GM21367 (cell line): ENCODE data around the gene TMCO5A.
"Not testable (repeated sequence)": the region's sequence is repeated elsewhere in the genome, so short reads cannot be mapped to it uniquely, and the experiment has no call there.

Source experiments
- ATAC-seq: cut with Tn5 transposase; IDR thresholded peaks from one replicate; pipeline ENCODE4 v1.9.1; 2021; ENCODE audit not compliant: unreplicated experiment

Gene TMCO5A

GRCh38 chr15:37934340-37934739 lies at the start of gene TMCO5A:
Gene TMCO5A (plus strand): TSS chr15:37934640. CDS start chr15:37936324, 1,684 bp downstream.
- ATAC-seq, result no peak

- no peak for ATAC-seq
Observed at GRCh38 chr15:37885651-37886050, 48.8 kb upstream of the TMCO5A start.

GRCh38 chr15:37888356-37888755 lies 46.1 kb upstream of the TMCO5A start:
- ATAC-seq, result no peak

GRCh38 chr15:37891766-37892368 lies 42.6 kb upstream of the TMCO5A start:
- no peak for ATAC-seq

- no peak for ATAC-seq
Observed at GRCh38 chr15:37893309-37893708, 41.1 kb upstream of the TMCO5A start.

- ATAC-seq, result no peak
Observed at GRCh38 chr15:37898362-37898761, 36.1 kb upstream of the TMCO5A start.

- ATAC-seq, result no peak
Observed at GRCh38 chr15:37900326-37901221, 33.9 kb upstream of the TMCO5A start.

- no peak for ATAC-seq
Observed at GRCh38 chr15:37902126-37902525, 32.3 kb upstream of the TMCO5A start.

- ATAC-seq, result no peak
Observed at GRCh38 chr15:37903919-37904625, 30.4 kb upstream of the TMCO5A start.

- ATAC-seq, result no peak
Observed at GRCh38 chr15:37907136-37907535, 27.3 kb upstream of the TMCO5A start.

- no peak for ATAC-seq
Observed at GRCh38 chr15:37921527-37922385, 12.7 kb upstream of the TMCO5A start.

- ATAC-seq, result no peak
Observed at GRCh38 chr15:37926136-37926535, 8.3 kb upstream of the TMCO5A start.

- ATAC-seq, result no peak
Observed at GRCh38 chr15:37929238-37929637, 5.2 kb upstream of the TMCO5A start.

GRCh38 chr15:37931321-37931720 lies 3.1 kb upstream of the TMCO5A start:
- no peak for ATAC-seq

- no peak for ATAC-seq
Observed at GRCh38 chr15:37931868-37932267, 2.6 kb upstream of the TMCO5A start.

GRCh38 chr15:37932549-37932948 lies 1.9 kb upstream of the TMCO5A start:
- ATAC-seq, result no peak

- no peak for ATAC-seq
Observed at GRCh38 chr15:37933666-37934065, 774 bp upstream of the TMCO5A start.

GRCh38 chr15:37940876-37941275 lies 6.4 kb downstream of the TMCO5A start:
- no peak for ATAC-seq

GRCh38 chr15:37941779-37942178 lies 7.3 kb downstream of the TMCO5A start:
- no peak for ATAC-seq

GRCh38 chr15:37951999-37952398 lies 17.6 kb downstream of the TMCO5A start:
- ATAC-seq, result no peak

- ATAC-seq, result not testable (repeated sequence)
Observed at GRCh38 chr15:37960742-37961141, 26.3 kb downstream of the TMCO5A start.
